ENCODE data around the gene EBPL.

The EBPL gene

GRCh38 chr13:49670828-49671227 lies 20.5 kb downstream of the EBPL start:
- no peak for DNase-seq

- no peak for DNase-seq
Measured at GRCh38 chr13:49669735-49670309, 21.5 kb downstream of the EBPL start.

GRCh38 chr13:49667773-49668172 lies 23.5 kb downstream of the EBPL start:
- DNase-seq, result no peak

GRCh38 chr13:49664606-49665005 lies 26.7 kb downstream of the EBPL start:
- no peak for DNase-seq

GRCh38 chr13:49657241-49657641 lies 34.0 kb downstream of the EBPL start:
- no peak for DNase-seq

GRCh38 chr13:49655906-49656305 lies 35.4 kb downstream of the EBPL start:
- DNase-seq, result no peak

- DNase-seq, result no peak
Measured at GRCh38 chr13:49654011-49654410, 37.3 kb downstream of the EBPL start.

- no peak for DNase-seq
Measured at GRCh38 chr13:49653478-49653877, 37.8 kb downstream of the EBPL start.

- peak; percentile 19 for DNase-seq
Measured at GRCh38 chr13:49652355-49653305, 38.7 kb downstream of the EBPL start.

- DNase-seq, result no peak
Measured at GRCh38 chr13:49651570-49652354, 39.5 kb downstream of the EBPL start.

GRCh38 chr13:49649963-49650312 lies 41.3 kb downstream of the EBPL start:
- DNase-seq, result no peak

- DNase-seq, result no peak
Measured at GRCh38 chr13:49649244-49649962, 41.9 kb downstream of the EBPL start.

GRCh38 chr13:49646688-49647087 lies 44.6 kb downstream of the EBPL start:
- DNase-seq, result no peak

GRCh38 chr13:49645451-49645850 lies 45.8 kb downstream of the EBPL start:
- no peak for DNase-seq

- DNase-seq, result no peak
Measured at GRCh38 chr13:49643035-49643646, 48.1 kb downstream of the EBPL start.

- no peak for DNase-seq
Measured at GRCh38 chr13:49641801-49642291, 49.4 kb downstream of the EBPL start.

GRCh38 chr13:49638744-49639072 lies 52.6 kb downstream of the EBPL start:
- DNase-seq, result no peak

- DNase-seq, result no peak
Measured at GRCh38 chr13:49638030-49638743, 53.1 kb downstream of the EBPL start.

GRCh38 chr13:49636705-49637104 lies 54.6 kb downstream of the EBPL start:
- no peak for DNase-seq

- no peak for DNase-seq
Measured at GRCh38 chr13:49635599-49636433, 55.5 kb downstream of the EBPL start.

- no peak for DNase-seq
Measured at GRCh38 chr13:49633710-49634109, 57.6 kb downstream of the EBPL start.
